ENCODE results near the gene ARPP19. TPM values are rescaled to one million over a fixed set of nuclear protein-coding genes. Genes with fewer than 3 reads are reported as not detected.

The ARPP19 gene
- total and polyA plus RNA-seq, 2 experiments from 2014 or later, result 68.9 to 89.1 TPM

DNA sequence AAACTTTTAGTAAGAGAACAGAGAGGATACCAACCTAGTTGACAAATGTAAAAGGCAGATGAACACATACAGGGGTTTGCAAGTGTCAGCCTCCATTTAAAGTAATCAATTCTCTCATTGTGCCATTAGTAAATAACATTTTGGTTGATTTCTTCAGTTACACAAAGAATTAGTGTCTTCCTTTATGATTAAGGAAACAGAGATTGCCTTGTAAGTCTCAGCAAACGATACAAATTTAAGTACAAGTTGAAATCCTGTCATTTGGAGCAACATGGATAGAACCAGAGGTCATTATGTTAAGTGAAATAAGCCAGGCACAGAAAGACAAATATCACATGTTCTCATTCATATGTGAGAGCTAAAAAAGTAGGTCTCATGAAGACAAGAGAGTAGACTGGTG, 66.2 kb downstream of the ARPP19 start:
- DNase-seq, result no peak
- H2AFZ ChIP-seq, result no peak overlapping the region
- H3F3A ChIP-seq (ENCODE audit: insufficient read depth), result peaks cover 5% of the 10 kb centered on the region
- H3K9me3 ChIP-seq (ENCODE audit: low read depth), result no peaks in the 10 kb centered on the region
- H3K9me2 ChIP-seq (ENCODE audit: insufficient read depth), result no peaks in the 10 kb centered on the region
- no peak overlapping the region for H3K4me2 ChIP-seq (ENCODE audit: unreplicated experiment)
- H3K9ac ChIP-seq, result no peak overlapping the region
- in situ Hi-C loops (cut with MboI), result no loop called here
- H3K36me3 ChIP-seq (ENCODE audit: low read depth), result no peaks in the 10 kb centered on the region
- 88 to 95% methylated on average over 1 of the region's 1 CpG for WGBS, 2 experiments (ENCODE audit: low coverage in 1 of 2, low lambda C conversion rate in 2 of 2, missing lambda C conversion rate in 2 of 2)
- TF ChIP-seq EZH2 (IDR thresholded peaks at IDR 0.05; ENCODE audit: insufficient read depth, poor library complexity, severe bottlenecking) (no peak), EZH2phosphoT487 (IDR thresholded peaks at IDR 0.05; ENCODE audit: insufficient read depth, low read depth) (no peak)
- no peaks in the 10 kb centered on the region for H4K20me1 ChIP-seq (ENCODE audit: insufficient read depth)
- peaks cover 76% of the 10 kb centered on the region for H3K79me2 ChIP-seq (ENCODE audit: insufficient read depth)
- H3K27ac ChIP-seq, result no peak overlapping the region
- peaks cover 11% of the 10 kb centered on the region for H3K4me1 ChIP-seq (ENCODE audit: insufficient read depth)
- no peak overlapping the region for H3K4me3 ChIP-seq
- no peaks in the 10 kb centered on the region for H3K27me3 ChIP-seq (replicated peaks; ENCODE audit: insufficient read depth)

DNA sequence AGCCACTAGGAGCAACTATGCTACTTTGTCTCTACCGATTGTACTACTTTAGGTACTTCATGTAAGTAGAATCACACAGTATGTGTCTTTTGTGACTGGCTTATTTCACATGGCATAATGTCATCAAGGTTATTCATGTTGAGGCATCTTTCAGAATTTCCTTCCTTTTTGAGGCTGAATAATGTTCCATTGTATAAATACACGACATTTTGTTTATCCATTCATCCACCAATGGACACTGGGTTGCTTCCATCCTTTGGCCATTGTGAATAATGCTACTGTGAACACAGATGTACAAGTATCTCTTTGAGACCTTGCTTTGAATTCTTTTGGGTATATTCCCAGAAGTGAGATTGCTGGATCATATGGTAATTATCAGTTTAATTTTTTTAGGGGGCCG, 69.3 kb downstream of the ARPP19 start:
- peaks cover 13% of the 10 kb centered on the region for H3F3A ChIP-seq (ENCODE audit: insufficient read depth)
- H3K4me1 ChIP-seq (ENCODE audit: insufficient read depth), result peaks cover 19% of the 10 kb centered on the region
- in situ Hi-C loops (cut with MboI), result no loop called here
- DNase-seq, result no peak
- no peaks in the 10 kb centered on the region for H3K9me3 ChIP-seq (ENCODE audit: low read depth)
- no peaks in the 10 kb centered on the region for H3K36me3 ChIP-seq (ENCODE audit: low read depth)
- no peak overlapping the region for H3K4me2 ChIP-seq (ENCODE audit: unreplicated experiment)
- no peaks in the 10 kb centered on the region for H4K20me1 ChIP-seq (ENCODE audit: insufficient read depth)
- H3K4me3 ChIP-seq, result no peak overlapping the region
- H3K27ac ChIP-seq, result no peak overlapping the region
- no peak overlapping the region for H2AFZ ChIP-seq
- H3K9ac ChIP-seq, result no peak overlapping the region
- no peak for TF ChIP-seq EZH2 (IDR thresholded peaks at IDR 0.05; ENCODE audit: insufficient read depth, poor library complexity, severe bottlenecking)
- no peak for TF ChIP-seq EZH2phosphoT487 (IDR thresholded peaks at IDR 0.05; ENCODE audit: insufficient read depth, low read depth)
- H3K79me2 ChIP-seq (ENCODE audit: insufficient read depth), result peaks cover 65% of the 10 kb centered on the region
- H3K27me3 ChIP-seq (replicated peaks; ENCODE audit: insufficient read depth), result no peaks in the 10 kb centered on the region
- H3K9me2 ChIP-seq (ENCODE audit: insufficient read depth), result no peaks in the 10 kb centered on the region
- 97% methylated on average over 3 of the region's 3 CpGs for WGBS, 2 experiments (ENCODE audit: low coverage in 1 of 2, low lambda C conversion rate in 2 of 2, missing lambda C conversion rate in 2 of 2)

DNA sequence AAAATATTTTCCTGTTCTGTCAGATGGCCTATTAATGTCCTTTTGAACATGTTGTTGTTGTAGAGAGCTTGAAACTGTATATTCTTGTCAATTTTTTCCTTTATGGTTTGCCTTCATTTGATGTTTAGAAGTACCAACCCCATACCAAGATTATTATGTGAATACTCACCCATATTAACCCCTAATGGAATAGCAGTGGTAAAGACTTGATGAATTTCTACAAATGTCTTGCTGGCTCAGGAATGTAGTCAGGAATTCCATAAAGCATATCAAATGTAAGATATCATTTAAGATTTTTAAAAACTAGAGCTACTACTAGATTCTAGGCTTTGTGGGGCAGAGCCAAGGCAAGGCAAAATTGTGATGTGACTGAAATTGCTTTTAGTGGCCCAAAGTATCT, 70.1 kb downstream of the ARPP19 start:
- Histone ChIP-seq H3K4me3 (no peak overlapping the region), H3F3A (ENCODE audit: insufficient read depth) (peaks cover 10% of the 10 kb centered on the region), H3K79me2 (ENCODE audit: insufficient read depth) (peaks cover 72% of the 10 kb centered on the region), H3K36me3 (ENCODE audit: low read depth) (no peaks in the 10 kb centered on the region), H3K27ac (no peak overlapping the region), H3K9me3 (ENCODE audit: low read depth) (no peaks in the 10 kb centered on the region), H3K27me3 (replicated peaks; ENCODE audit: insufficient read depth) (no peaks in the 10 kb centered on the region), H3K4me2 (ENCODE audit: unreplicated experiment) (no peak overlapping the region), H2AFZ (no peak overlapping the region), H3K9ac (no peak overlapping the region), H3K4me1 (ENCODE audit: insufficient read depth) (peaks cover 17% of the 10 kb centered on the region), H4K20me1 (ENCODE audit: insufficient read depth) (no peaks in the 10 kb centered on the region), H3K9me2 (ENCODE audit: insufficient read depth) (no peaks in the 10 kb centered on the region)
- DNase-seq, result no peak
- TF ChIP-seq EZH2phosphoT487 (IDR thresholded peaks at IDR 0.05; ENCODE audit: insufficient read depth, low read depth), result no peak
- TF ChIP-seq EZH2 (IDR thresholded peaks at IDR 0.05; ENCODE audit: insufficient read depth, poor library complexity, severe bottlenecking), result no peak
- in situ Hi-C loops (cut with MboI), result no loop called here

Other genes starting within 250 kb of the ARPP19 start
- 30.6 and 33.3 TPM in 2 replicates for gene MYO5A, start 40.1 kb downstream of the ARPP19 start, total RNA-seq (2014; rRNA removed; shearing (Covaris generic))
- gene MYO5A, start 40.1 kb downstream of the ARPP19 start, polyA plus RNA-seq (2016; fragmentation: Nextera tagmentation; extraction: Ambion mirVana), result 12.1 and 14.0 TPM in 2 replicates
- 10.0 and 11.0 TPM in 2 replicates for gene ATOSA, start 110.4 kb upstream of the ARPP19 start, total RNA-seq (2014; rRNA removed; shearing (Covaris generic))
- 6.1 and 6.3 TPM in 2 replicates for gene ATOSA, start 110.4 kb upstream of the ARPP19 start, polyA plus RNA-seq (2016; fragmentation: Nextera tagmentation; extraction: Ambion mirVana)
- not detected in 2 replicates for gene ONECUT1, start 221.3 kb upstream of the ARPP19 start, total RNA-seq (2014; rRNA removed; shearing (Covaris generic))
- not detected in 2 replicates for gene ONECUT1, start 221.3 kb upstream of the ARPP19 start, polyA plus RNA-seq (2016; fragmentation: Nextera tagmentation; extraction: Ambion mirVana)

Data from GM23248 (cell line).